Stimulated activated memory B cell treated with anti-CD40 and anti-IgM and Interleukin-4, amounts not matched to agents 10 μg/mL and 1 μg/mL and 100 μg/mL, for 72 hours (primary cell): ENCODE data around the gene GGCX.
A peak's percentile ranks its signal among the peaks of the same experiment; 100 is the strongest.
"Not testable (repeated sequence)": the region's sequence is repeated elsewhere in the genome, so short reads cannot be mapped to it uniquely, and the experiment has no call there.

Source experiments
- ATAC-seq: fragments of 150-1000 bp; cut with Tn5 transposase; 2 replicates; pipeline ENCODE4 v1.10.0; 2021
- H3K27ac Mint-ChIP-seq: one replicate; pipeline ENCODE4 v1.8.0; 2022; ENCODE audit warnings: mild to moderate bottlenecking, mixed read lengths
- H3K27me3 Mint-ChIP-seq: one replicate; pipeline ENCODE4 v1.8.0; 2022; ENCODE audit warnings: mixed read lengths
- H3K36me3 Mint-ChIP-seq: one replicate; pipeline ENCODE4 v1.8.0; 2022; ENCODE audit warnings: mixed read lengths
- H3K4me1 Mint-ChIP-seq: one replicate; pipeline ENCODE4 v1.8.0; 2022; ENCODE audit warnings: mixed read lengths
- H3K4me3 Mint-ChIP-seq: one replicate; pipeline ENCODE4 v1.8.0; 2022; ENCODE audit warnings: mild to moderate bottlenecking, moderate library complexity, mixed read lengths
- H3K9me3 Mint-ChIP-seq: one replicate; pipeline ENCODE4 v1.8.0; 2022; ENCODE audit warnings: mixed read lengths

GGCX gene

GRCh38 chr2:85544254-85544691, 17.0 kb downstream of the GGCX start:
- not testable (repeated sequence) for H3K4me3 Mint-ChIP-seq, H3K9me3 Mint-ChIP-seq, ATAC-seq, H3K27me3 Mint-ChIP-seq, H3K27ac Mint-ChIP-seq
- H3K4me1 Mint-ChIP-seq, result peaks cover 32% of the 10 kb centered on the region
- peaks cover 39% of the 10 kb centered on the region for H3K36me3 Mint-ChIP-seq

- H3K27me3 Mint-ChIP-seq, result no peaks in the 10 kb centered on the region
- H3K27ac Mint-ChIP-seq, result no peak overlapping the region
- ATAC-seq, result no peak
- no peak overlapping the region for H3K4me3 Mint-ChIP-seq
- peaks cover 39% of the 10 kb centered on the region for H3K36me3 Mint-ChIP-seq
- no peaks in the 10 kb centered on the region for H3K9me3 Mint-ChIP-seq
- H3K4me1 Mint-ChIP-seq, result peaks cover 36% of the 10 kb centered on the region
These were observed 18.5 kb downstream of the GGCX start for GRCh38 chr2:85542777-85543176.

DNA sequence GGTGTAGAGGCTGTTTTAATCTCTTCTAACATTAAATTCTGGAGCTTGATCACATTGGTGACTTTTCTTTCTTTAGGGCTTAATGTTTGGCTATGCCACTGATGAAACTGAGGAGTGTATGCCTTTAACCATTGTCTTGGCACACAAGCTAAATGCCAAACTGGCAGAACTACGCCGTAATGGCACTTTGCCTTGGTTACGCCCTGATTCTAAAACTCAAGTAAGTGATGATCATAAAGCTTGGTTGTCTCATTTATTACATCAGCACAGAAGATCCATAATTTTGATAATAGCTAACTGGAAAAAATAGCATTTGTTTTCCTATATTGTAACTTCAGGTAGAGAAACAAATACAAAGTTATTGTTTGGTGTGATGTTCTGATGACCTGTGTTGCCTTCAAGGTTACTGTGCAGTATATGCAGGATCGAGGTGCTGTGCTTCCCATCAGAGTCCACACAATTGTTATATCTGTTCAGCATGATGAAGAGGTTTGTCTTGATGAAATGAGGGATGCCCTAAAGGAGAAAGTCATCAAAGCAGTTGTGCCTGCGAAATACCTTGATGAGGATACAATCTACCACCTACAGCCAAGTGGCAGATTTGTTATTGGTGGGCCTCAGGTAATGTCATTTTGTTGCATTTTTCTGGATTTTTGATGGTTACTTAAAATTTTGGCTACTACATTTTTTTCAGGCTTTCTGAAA, 19.4 kb downstream of the GGCX start:
- Mint-ChIP-seq H3K4me1 (peaks cover 41% of the 10 kb centered on the region), H3K4me3 (peak overlapping the region; percentile 36), H3K9me3 (no peaks in the 10 kb centered on the region), H3K27ac (peak overlapping the region; percentile 19), H3K27me3 (no peaks in the 10 kb centered on the region), H3K36me3 (peaks cover 39% of the 10 kb centered on the region)
- no peak for ATAC-seq

DNA sequence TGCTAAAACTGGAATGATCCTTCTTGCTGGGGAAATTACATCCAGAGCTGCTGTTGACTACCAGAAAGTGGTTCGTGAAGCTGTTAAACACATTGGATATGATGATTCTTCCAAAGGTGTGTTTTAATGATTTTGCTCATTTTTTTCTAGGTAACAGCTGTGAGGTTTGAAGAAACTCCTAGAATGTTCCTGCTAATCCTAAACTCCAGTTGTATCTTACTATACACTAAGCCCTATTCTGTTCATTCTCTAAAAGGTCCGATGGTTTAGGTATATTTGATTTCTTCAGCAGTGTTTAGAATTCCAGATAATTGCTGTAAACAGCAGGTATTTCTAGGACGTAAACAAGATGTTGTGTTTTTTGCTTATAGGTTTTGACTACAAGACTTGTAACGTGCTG, 20.0 kb downstream of the GGCX start:
- Mint-ChIP-seq H3K36me3 (peaks cover 39% of the 10 kb centered on the region), H3K9me3 (no peaks in the 10 kb centered on the region), H3K27ac (peak overlapping the region; percentile 19), H3K4me3 (peak overlapping the region; percentile 90), H3K4me1 (peaks cover 41% of the 10 kb centered on the region), H3K27me3 (no peaks in the 10 kb centered on the region)
- ATAC-seq, result no peak

DNA sequence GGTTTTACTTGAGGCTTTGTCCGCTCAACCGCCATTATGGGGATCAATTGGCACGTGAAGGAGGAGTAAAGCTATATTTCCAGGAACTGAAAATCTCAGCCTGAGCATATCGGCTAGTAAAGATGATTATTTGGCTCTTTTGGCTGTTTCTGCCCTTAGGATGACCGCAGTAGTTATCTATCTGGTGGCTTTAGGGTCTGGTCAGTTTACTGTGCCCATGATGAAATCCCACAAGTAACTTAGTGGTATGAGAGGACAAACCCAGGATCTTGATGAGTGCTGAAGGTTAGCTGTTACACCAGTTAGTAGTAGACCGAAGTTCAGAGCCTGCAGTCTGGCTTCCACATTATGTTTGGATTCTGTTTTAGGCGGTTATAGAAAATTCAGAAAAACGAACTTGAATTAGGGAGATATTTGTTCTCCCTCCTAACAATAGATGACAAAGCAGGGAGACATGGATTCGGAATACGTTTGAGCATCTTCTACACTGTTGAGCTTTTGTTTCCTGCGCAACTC, 21.1 kb downstream of the GGCX start:
- H3K4me3 Mint-ChIP-seq, result peak overlapping the region; percentile 90
- no peak for ATAC-seq
- peaks cover 39% of the 10 kb centered on the region for H3K36me3 Mint-ChIP-seq

DNA sequence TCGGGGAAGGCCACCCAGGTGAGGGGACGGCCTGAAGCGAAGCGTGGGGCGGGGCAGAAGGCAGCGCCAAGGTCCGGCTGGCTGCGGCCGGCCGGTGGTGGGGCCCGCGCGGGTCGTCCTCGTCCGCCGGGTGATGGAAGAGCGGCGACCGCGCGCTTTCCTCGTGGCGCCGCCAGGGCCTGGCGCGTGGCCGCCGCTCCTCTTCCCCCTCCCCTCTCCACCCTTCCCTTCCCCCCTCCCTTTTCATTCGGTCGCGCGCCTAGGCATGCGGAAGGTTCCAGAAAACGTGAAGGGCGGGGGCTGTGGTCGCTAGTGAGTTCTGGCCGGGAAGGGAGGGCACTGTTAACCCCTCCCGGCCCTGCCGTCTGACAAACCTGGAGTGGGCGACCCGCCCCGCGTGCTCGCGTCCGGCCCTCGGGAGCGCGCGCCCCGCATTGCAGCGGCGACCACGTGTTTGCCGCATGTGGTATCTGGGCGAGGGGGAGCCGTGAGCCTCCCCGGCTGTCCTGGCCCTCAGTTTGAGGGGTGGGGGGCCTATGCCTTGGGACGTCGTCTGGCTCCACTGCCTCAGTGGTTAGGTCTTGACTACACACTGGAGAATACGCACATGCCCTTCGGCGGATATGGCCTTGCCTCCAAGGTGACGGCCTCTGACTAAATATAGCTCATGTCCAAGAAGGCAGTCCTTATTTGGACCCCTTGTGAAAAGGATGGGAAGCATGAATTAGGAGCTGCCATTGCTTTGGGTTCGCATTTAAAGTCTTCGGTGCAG, 21.7 kb downstream of the GGCX start:
- peaks cover 39% of the 10 kb centered on the region for H3K36me3 Mint-ChIP-seq
- no peaks in the 10 kb centered on the region for H3K9me3 Mint-ChIP-seq
- H3K4me3 Mint-ChIP-seq, result peak overlapping the region; percentile 90
- H3K27me3 Mint-ChIP-seq, result no peaks in the 10 kb centered on the region
- peak; percentile 72 for ATAC-seq
- peak overlapping the region; percentile 98 for H3K27ac Mint-ChIP-seq
- peaks cover 45% of the 10 kb centered on the region for H3K4me1 Mint-ChIP-seq

More for the DNA sequence above, 21.1 kb downstream of the GGCX start:
- H3K4me1 Mint-ChIP-seq, result peaks cover 41% of the 10 kb centered on the region
- peak overlapping the region; percentile 98 for H3K27ac Mint-ChIP-seq
- no peaks in the 10 kb centered on the region for H3K27me3 Mint-ChIP-seq
- H3K9me3 Mint-ChIP-seq, result no peaks in the 10 kb centered on the region

DNA sequence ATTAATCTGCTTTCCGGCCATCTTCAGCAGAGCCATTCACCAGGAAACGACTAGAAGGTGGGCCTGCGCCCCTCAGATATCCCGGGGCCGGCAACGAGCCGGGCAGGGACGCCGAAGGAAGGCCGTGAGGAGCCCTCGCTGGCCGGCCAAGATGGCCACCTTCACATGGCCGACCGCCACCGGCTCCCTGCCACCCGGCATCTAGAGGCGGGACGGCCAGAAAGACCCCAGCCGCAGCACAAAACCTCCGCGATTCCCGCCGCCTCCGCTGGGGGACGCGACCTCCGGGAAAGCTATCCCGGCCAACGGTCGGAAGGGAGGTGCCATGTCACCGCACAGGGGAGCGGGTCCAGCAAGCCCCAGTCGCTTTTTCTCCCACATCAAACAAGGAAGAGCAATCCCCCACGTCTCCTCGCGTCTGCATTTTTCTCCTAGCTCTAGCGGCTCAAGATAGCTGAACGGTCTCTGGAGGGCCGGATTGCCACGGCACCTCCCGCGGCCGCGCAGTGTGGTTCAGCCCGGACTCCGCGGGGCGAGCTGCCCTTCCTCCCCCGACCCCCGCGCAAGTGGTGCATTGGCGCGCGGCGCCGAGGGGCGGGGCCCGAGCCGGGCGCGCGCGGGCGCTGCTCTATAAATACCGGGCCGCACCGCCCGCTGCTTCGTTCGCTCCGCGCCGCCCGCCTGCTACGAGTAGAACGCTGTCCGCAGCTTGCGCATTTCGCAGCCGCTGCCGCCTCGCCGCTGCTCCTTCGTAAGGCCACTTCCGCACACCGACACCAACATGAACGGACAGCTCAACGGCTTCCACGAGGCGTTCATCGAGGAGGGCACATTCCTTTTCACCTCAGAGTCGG, 22.6 kb downstream of the GGCX start, which contains the start of gene MAT2A:
TSS of gene MAT2A (plus strand) at position 662 of the 854 bp plus-strand sequence. CDS start at position 782, 120 bp downstream.
- Mint-ChIP-seq H3K9me3 (no peaks in the 10 kb centered on the region), H3K4me1 (peaks cover 47% of the 10 kb centered on the region), H3K27ac (peak within 1 kb of the TSS; percentile 98), H3K27me3 (no peaks in the 10 kb centered on the region), H3K4me3 (peak within 1 kb of the TSS; percentile 90), H3K36me3 (peaks cover 31% of the 10 kb centered on the region)
- peak; percentile 93 for ATAC-seq

DNA sequence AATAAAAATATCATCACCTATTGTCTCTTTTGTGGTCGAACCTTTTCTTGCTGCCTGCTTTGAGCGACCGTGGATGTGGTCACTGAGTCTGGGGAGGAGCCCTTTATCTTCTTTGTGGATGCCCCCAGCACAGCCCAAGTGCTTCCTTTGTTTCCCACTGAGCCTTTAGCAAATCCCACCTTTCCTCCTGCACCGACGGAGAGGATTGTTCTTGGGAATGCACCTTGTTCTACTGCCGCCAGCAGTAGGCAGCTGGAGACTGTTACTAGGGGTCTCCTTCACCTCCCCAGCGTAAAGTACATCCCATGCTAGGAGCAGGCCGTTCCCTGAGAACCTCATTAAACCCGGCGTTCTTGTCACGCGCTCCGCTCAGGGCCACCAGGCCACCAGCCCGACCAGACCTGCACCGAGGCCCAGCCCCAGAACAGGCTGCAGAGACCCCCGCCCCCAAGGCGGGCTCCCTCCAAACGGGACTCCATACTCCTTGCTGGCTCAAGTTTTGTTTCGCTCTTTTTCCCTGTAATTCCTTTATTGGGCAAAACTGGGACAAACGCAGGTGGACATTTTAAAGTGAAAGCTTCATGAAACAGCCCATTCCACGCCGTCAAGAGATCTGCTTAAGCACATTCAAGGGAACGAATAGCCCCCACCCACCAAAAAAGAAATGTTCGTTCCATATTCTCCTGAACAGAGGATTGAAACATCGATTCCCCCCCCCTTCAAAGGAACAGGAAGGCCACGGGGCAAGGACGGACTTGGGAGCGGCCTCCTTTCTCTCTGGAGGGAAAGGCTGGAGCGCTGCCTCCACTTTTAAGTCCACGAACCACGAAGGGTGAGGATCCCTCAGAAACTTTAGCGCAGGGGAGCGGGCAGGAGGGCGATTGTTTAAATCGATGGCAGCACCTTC, 23.4 kb downstream of the GGCX start:
- no peak for ATAC-seq
- H3K4me3 Mint-ChIP-seq, result peak overlapping the region; percentile 90
- H3K27ac Mint-ChIP-seq, result peak overlapping the region; percentile 98
- H3K27me3 Mint-ChIP-seq, result no peaks in the 10 kb centered on the region
- H3K36me3 Mint-ChIP-seq, result peaks cover 24% of the 10 kb centered on the region
- H3K9me3 Mint-ChIP-seq, result no peaks in the 10 kb centered on the region
- H3K4me1 Mint-ChIP-seq, result peaks cover 43% of the 10 kb centered on the region

DNA sequence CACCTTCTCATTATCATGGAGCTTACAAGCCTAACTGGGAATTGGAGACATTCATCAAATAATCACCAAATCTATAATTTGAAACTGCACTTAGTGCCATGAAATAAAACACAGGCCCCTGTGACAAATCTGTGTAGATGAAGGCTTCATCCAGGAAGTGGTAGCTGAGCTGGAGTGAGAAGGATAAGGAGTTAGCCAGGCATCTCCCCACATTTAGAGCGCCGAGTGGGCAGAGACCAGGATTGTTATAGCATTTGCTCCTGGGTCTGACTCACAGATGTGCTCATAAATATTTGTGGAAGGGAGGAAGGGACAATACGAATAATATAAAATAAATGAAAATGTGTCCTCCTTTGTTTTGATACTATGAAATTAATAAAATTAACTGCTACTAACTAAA, 24.8 kb downstream of the GGCX start:
- Mint-ChIP-seq H3K4me3 (no peak overlapping the region), H3K4me1 (peaks cover 29% of the 10 kb centered on the region), H3K9me3 (no peaks in the 10 kb centered on the region), H3K27ac (no peak overlapping the region), H3K27me3 (no peaks in the 10 kb centered on the region), H3K36me3 (peaks cover 13% of the 10 kb centered on the region)
- ATAC-seq, result no peak

DNA sequence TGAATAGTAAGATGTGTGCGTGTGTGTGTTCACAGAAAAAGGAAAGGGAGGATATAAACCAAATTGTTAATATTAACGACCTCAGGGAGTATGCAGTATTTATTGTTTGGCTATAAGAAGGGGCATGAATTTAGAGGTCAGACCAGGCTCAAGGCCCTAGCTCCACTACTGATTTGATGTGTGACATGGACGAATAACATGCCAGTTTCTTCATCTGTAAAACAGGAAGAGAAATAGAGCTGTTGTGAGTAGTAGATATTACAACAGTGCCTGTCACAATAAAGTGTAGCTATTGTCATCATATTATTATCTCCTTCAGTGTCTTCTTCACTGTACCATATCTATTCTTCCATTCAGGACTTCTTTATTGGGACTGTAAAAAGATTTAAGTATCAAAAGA, 26.4 kb downstream of the GGCX start:
- Mint-ChIP-seq H3K27ac (peak overlapping the region; percentile 58), H3K27me3 (no peaks in the 10 kb centered on the region), H3K36me3 (peaks cover 3% of the 10 kb centered on the region), H3K4me1 (peaks cover 15% of the 10 kb centered on the region), H3K9me3 (no peaks in the 10 kb centered on the region), H3K4me3 (no peak overlapping the region)
- no peak for ATAC-seq

DNA sequence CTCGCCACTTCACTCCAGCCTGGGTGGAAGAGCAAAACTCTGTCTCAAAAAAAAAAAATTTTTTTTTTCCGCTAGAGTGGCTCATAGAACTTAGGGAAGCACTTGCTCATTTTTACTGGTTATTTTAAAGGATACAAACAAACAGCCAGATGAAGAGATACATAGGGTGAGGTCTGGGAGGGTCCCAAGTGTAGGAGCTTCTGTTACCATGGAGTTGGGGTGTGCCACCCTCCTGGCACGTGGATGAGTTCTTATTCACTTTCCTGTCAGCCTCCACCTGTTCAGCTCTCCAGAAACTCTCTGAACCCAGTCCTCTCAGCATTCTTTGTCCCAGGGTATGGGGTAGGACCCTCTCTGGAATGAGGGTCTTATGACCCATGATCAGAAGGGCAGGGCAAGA, 27.2 kb downstream of the GGCX start:
- H3K27ac Mint-ChIP-seq, result peak overlapping the region; percentile 58
- H3K27me3 Mint-ChIP-seq, result no peaks in the 10 kb centered on the region
- no peak for ATAC-seq
- peaks cover 15% of the 10 kb centered on the region for H3K4me1 Mint-ChIP-seq
- no peak overlapping the region for H3K4me3 Mint-ChIP-seq
- no peaks in the 10 kb centered on the region for H3K36me3 Mint-ChIP-seq
- no peaks in the 10 kb centered on the region for H3K9me3 Mint-ChIP-seq

- no peaks in the 10 kb centered on the region for H3K9me3 Mint-ChIP-seq
- H3K27ac Mint-ChIP-seq, result no peak overlapping the region
- no peak overlapping the region for H3K4me3 Mint-ChIP-seq
- no peaks in the 10 kb centered on the region for H3K36me3 Mint-ChIP-seq
- ATAC-seq, result no peak
- peaks cover 6% of the 10 kb centered on the region for H3K4me1 Mint-ChIP-seq
- peaks cover 6% of the 10 kb centered on the region for H3K27me3 Mint-ChIP-seq
These were observed 29.7 kb downstream of the GGCX start for GRCh38 chr2:85531589-85531988.

DNA sequence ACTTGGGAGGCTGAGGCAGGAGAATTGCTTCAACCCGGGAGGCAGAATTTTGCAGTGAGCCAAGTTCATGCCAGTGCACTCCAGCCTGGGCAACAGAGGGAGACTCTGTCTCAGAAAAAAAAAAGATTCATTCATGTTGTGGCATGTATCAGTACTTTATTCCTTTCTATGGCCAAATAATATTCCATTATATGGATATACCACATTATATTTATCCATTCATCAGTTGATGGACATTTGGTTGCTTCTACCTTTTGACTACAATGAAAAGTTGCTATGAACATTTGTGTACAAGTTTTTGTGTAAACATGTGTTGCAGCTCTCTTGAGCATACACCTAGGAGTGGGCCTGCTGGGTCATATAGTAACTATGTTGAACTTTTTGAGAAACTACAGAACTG, 31.5 kb downstream of the GGCX start:
- H3K36me3 Mint-ChIP-seq, result no peaks in the 10 kb centered on the region
- no peak for ATAC-seq
- no peaks in the 10 kb centered on the region for H3K9me3 Mint-ChIP-seq
- H3K27me3 Mint-ChIP-seq, result peaks cover 10% of the 10 kb centered on the region
- no peak overlapping the region for H3K27ac Mint-ChIP-seq
- no peak overlapping the region for H3K4me3 Mint-ChIP-seq
- peaks cover 5% of the 10 kb centered on the region for H3K4me1 Mint-ChIP-seq

GRCh38 chr2:85528355-85528754, 32.9 kb downstream of the GGCX start:
- Mint-ChIP-seq H3K27me3 (peaks cover 10% of the 10 kb centered on the region), H3K4me1 (peaks cover 7% of the 10 kb centered on the region), H3K27ac (no peak overlapping the region), H3K36me3 (no peaks in the 10 kb centered on the region), H3K9me3 (no peaks in the 10 kb centered on the region), H3K4me3 (no peak overlapping the region)
- ATAC-seq, result no peak
